ENCODE measurements around the gene PARP9.

The PARP9 gene

DNA sequence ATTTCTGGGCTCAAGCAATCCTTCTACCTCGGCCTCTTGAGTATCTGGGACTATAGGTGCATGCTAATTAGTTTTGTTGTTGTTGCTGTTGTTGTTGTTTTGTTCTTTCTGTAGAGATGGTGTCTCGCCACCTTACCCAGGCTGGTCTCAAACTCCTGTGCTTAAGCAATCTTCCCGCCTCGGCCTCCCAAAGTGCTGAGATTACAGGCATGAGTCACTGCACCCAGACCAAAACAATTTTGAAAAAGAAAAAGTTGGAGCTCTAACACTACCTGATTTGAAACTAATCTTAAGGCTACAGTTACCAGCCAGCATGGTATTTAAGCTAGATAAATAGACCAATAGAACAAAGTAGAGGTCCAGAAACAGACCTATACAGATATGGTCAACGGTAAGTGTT lies 79.1 kb downstream of the PARP9 start:
- no peak for DNase-seq (ENCODE audit: low spot score)

- no peak for DNase-seq (ENCODE audit: low spot score)
These were observed 82.7 kb downstream of the PARP9 start for GRCh38 chr3:122481390-122481789.

Measured in hematopoietic multipotent progenitor cell treated with erythropoietin and hydrocortisone succinate and interleukin-3 and kit ligand, for 15 days (in vitro differentiated cells).